Upper lobe of right lung (tissue), 1 donor: Measurements from ENCODE around the gene SNTG2. TPM values are rescaled to one million over a fixed set of nuclear protein-coding genes. Genes with fewer than 3 reads are reported as not detected.

Source experiments
- ATAC-seq: fragments of 200-7000 bp; cut with Tn5 transposase; one replicate; pipeline ENCODE4 v1.9.1; 2020; ENCODE audit warnings: mild to moderate bottlenecking, moderate library complexity
- DNase-seq: peaks from one replicate; pipeline ENCODE4 v3.0.0-alpha.2; 2020
- H3K27ac ChIP-seq: fragments of 200-600 bp; one replicate; pipeline ENCODE4 v1.8.0; 2022
- H3K27me3 ChIP-seq: fragments of 200-600 bp; one replicate; pipeline ENCODE4 v1.8.0; 2022; ENCODE audit warnings: mild to moderate bottlenecking
- H3K36me3 ChIP-seq: fragments of 200-600 bp; one replicate; pipeline ENCODE4 v1.8.0; 2022
- H3K4me1 ChIP-seq: fragments of 200-600 bp; one replicate; pipeline ENCODE4 v1.8.0; 2022
- H3K4me3 ChIP-seq: fragments of 200-600 bp; one replicate; pipeline ENCODE4 v1.8.0; 2022; ENCODE audit warnings: mild to moderate bottlenecking
- H3K9me3 ChIP-seq: fragments of 200-600 bp; one replicate; pipeline ENCODE4 v1.8.0; 2022
- CTCF ChIP-seq: fragments of 200-600 bp; IDR thresholded peaks from one replicate; pipeline ENCODE4 v1.8.0; 2022; ENCODE audit warnings: antibody characterized with exemption
- intact Hi-C: fragments of 100-400 bp; cut with DNase I; formaldehyde crosslinking; loops from one replicate; pipeline ENCODE4 v1.11.0; 2022
- total RNA-seq: library from RNA; stranded (reverse); fragmentation: NEBNext Ultra II Directional; extraction: Animal tissue kit (Norgen Biotek cat#: 25700); gene quantifications from one replicate; pipeline ENCODE4 v1.2.1, GENCODE V29; 2021
- donor health status: DM: no; HTN: yes; CAD: no; lungs with severe emphysema.

The SNTG2 gene
- total RNA-seq, 1 donor from 2014 or later: 3.6 TPM

- no peaks in the 10 kb centered on the region for H3K36me3 ChIP-seq
- no peak for DNase-seq
- H3K9me3 ChIP-seq: no peaks in the 10 kb centered on the region
- intact Hi-C loops: no loop called here
- no peak overlapping the region for H3K27ac ChIP-seq
- no peak for TF ChIP-seq CTCF
- H3K4me1 ChIP-seq: no peaks in the 10 kb centered on the region
- no peak for ATAC-seq
- H3K4me3 ChIP-seq: no peak overlapping the region
- no peaks in the 10 kb centered on the region for H3K27me3 ChIP-seq
These were observed 388.9 kb downstream of the SNTG2 start for GRCh38 chr2:1339388-1340140.

GRCh38 chr2:1340141-1340512 is 389.5 kb downstream of the SNTG2 start:
- ATAC-seq (no peak), DNase-seq (no peak)
- no peaks in the 10 kb centered on the region for H3K4me1 ChIP-seq
- H3K27ac ChIP-seq: no peak overlapping the region
- H3K27me3 ChIP-seq: no peaks in the 10 kb centered on the region
- no peak overlapping the region for H3K4me3 ChIP-seq
- H3K9me3 ChIP-seq: no peaks in the 10 kb centered on the region
- intact Hi-C loops: no loop called here
- no peak for TF ChIP-seq CTCF
- no peaks in the 10 kb centered on the region for H3K36me3 ChIP-seq

GRCh38 chr2:1341404-1342120 is 390.9 kb downstream of the SNTG2 start:
- intact Hi-C loops: no loop called here
- Histone ChIP-seq H3K4me3 (no peak overlapping the region), H3K9me3 (no peaks in the 10 kb centered on the region), H3K36me3 (no peaks in the 10 kb centered on the region), H3K27me3 (no peaks in the 10 kb centered on the region), H3K4me1 (no peaks in the 10 kb centered on the region), H3K27ac (no peak overlapping the region)
- no peak for TF ChIP-seq CTCF
- DNase-seq (no peak), ATAC-seq (no peak)

- TF ChIP-seq CTCF: no peak
- Histone ChIP-seq H3K4me3 (no peak overlapping the region), H3K27ac (no peak overlapping the region), H3K4me1 (no peaks in the 10 kb centered on the region), H3K36me3 (no peaks in the 10 kb centered on the region), H3K27me3 (no peaks in the 10 kb centered on the region), H3K9me3 (peaks cover 17% of the 10 kb centered on the region)
- no peak for DNase-seq
- intact Hi-C loops: no loop called here
- no peak for ATAC-seq
These were observed 398.1 kb downstream of the SNTG2 start for GRCh38 chr2:1348789-1349188.

- intact Hi-C loops: no loop called here
- H3K9me3 ChIP-seq: peaks cover 17% of the 10 kb centered on the region
- ATAC-seq: peak; percentile 27
These were observed 399.5 kb downstream of the SNTG2 start for GRCh38 chr2:1350111-1350510.

More at GRCh38 chr2:1350111-1350510, 399.5 kb downstream of the SNTG2 start:
- H3K4me1 ChIP-seq: no peaks in the 10 kb centered on the region
- H3K36me3 ChIP-seq: no peaks in the 10 kb centered on the region
- no peak overlapping the region for H3K4me3 ChIP-seq
- no peaks in the 10 kb centered on the region for H3K27me3 ChIP-seq
- H3K27ac ChIP-seq: no peak overlapping the region
- DNase-seq: no peak
- no peak for TF ChIP-seq CTCF
